NCI-H748 treated with DMSO at 0.1 percent for 48 hours (cell line): ENCODE measurements around the gene ZBTB16.

Source experiments
- DNase-seq: peaks from one replicate; lab custom pipeline; 2025; lab: John Stamatoyannopoulos, UW

ZBTB16 gene

GRCh38 chr11:114152785-114153184 lies 93.3 kb downstream of the ZBTB16 start:
- no peak for DNase-seq

GRCh38 chr11:114153224-114153623 lies 93.7 kb downstream of the ZBTB16 start:
- no peak for DNase-seq

GRCh38 chr11:114154271-114155047 lies 94.9 kb downstream of the ZBTB16 start:
- no peak for DNase-seq

- no peak for DNase-seq
Observed at GRCh38 chr11:114155116-114155515, 95.6 kb downstream of the ZBTB16 start.

GRCh38 chr11:114156131-114156581 lies 96.6 kb downstream of the ZBTB16 start:
- no peak for DNase-seq

GRCh38 chr11:114156782-114157181 lies 97.3 kb downstream of the ZBTB16 start:
- no peak for DNase-seq

GRCh38 chr11:114157476-114158050 lies 98.1 kb downstream of the ZBTB16 start:
- no peak for DNase-seq

GRCh38 chr11:114158421-114158820 lies 98.9 kb downstream of the ZBTB16 start:
- DNase-seq = no peak

- DNase-seq = no peak
Observed at GRCh38 chr11:114158886-114159285, 99.4 kb downstream of the ZBTB16 start.

GRCh38 chr11:114159320-114159719 lies 99.8 kb downstream of the ZBTB16 start:
- no peak for DNase-seq

- peak; percentile 87 for DNase-seq
Observed at GRCh38 chr11:114159802-114160632, 100.5 kb downstream of the ZBTB16 start.

GRCh38 chr11:114160894-114161293 lies 101.4 kb downstream of the ZBTB16 start:
- DNase-seq = no peak

- DNase-seq = no peak
Observed at GRCh38 chr11:114161486-114162250, 102.2 kb downstream of the ZBTB16 start.

GRCh38 chr11:114162719-114163123 lies 103.2 kb downstream of the ZBTB16 start:
- peak; percentile 31 for DNase-seq

GRCh38 chr11:114163229-114163631 lies 103.7 kb downstream of the ZBTB16 start:
- DNase-seq = no peak

- DNase-seq = no peak
Observed at GRCh38 chr11:114163830-114164401, 104.4 kb downstream of the ZBTB16 start.

GRCh38 chr11:114164546-114164945 lies 105.0 kb downstream of the ZBTB16 start:
- no peak for DNase-seq

- no peak for DNase-seq
Observed at GRCh38 chr11:114165326-114166230, 106.1 kb downstream of the ZBTB16 start.

GRCh38 chr11:114166362-114166761 lies 106.9 kb downstream of the ZBTB16 start:
- DNase-seq = no peak

GRCh38 chr11:114166897-114167323 lies 107.4 kb downstream of the ZBTB16 start:
- DNase-seq = peak; percentile 59
